Fibroblast of skin of scalp (primary cell): Measurements from ENCODE around the gene TTC39A.

Experiments
- DNase-seq: peaks from one replicate; pipeline ENCODE4 v3.0.0-alpha.2; 2013

The TTC39A gene

GRCh38 chr1:51296383-51297357 lies 33.7 kb downstream of the TTC39A start:
- DNase-seq, result peak; percentile 79

DNA sequence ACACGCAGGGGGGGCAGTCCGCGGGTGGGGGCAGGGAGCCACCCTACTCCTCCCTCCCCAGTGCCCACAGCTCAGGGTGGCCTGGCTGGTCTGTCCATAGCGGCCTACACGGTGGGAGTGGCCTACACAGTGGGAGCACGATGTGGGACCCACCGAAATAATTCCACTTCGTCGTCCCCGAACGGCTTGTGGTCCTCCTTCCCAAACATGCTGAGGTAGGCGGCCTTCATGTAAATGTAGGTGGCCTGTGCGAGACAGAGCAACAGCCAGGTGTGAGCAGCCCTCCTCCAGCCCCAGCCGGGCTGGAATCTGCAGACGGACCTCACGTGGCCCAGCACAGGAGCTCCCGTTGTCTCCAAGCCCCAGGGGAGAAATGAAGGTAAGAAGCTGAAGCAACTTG lies 34.4 kb downstream of the TTC39A start:
- no peak for DNase-seq

GRCh38 chr1:51294566-51295184 lies 35.7 kb downstream of the TTC39A start:
- DNase-seq, result no peak

DNA sequence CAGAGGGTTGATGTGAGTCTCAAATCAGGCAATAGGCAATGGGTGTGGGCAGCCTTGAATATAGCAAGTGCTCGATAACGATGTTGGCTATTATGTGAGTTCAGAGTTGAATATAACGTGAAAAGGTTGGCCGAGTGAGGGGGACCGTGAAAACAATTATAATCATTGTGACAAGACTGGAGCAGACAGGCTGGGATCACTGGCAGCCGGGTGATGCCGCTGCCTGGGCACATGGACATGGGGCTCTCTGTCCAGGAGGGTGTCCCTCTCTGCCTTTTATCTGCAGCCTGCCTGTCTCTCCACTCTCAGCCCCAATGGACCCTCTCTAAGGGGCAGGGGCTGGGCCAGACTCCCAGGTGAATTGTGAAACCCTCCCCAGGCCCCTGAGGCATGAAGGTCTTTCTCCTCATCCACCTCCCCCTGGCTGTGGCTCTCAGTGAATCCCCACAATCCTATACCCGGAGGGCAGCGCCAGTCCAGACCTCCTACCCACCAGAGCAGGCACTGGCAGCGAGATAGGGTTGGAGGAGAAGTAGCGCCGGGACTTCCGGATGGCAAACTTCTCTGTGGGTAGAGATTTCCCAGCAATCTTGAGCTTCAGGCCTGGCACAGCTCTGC lies 36.4 kb downstream of the TTC39A start:
- no peak for DNase-seq

DNA sequence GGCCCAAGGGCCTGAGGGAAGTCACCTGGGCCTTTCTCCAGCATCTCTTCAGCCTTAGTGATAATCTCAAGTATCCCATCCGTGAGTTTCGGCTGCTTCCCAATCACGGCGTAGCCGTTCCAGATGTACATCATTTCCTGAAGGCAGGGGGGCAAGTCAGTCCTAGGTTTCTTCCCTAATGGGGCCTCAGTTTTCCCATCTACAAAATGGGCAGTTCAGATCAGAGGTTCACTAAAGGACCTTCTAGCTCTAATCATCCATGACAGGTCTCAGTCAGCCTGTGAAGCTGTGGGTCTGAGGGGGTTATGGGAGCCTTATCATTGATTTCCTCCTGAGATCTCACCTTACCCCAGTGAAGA lies 39.9 kb downstream of the TTC39A start:
- DNase-seq, result no peak

DNA sequence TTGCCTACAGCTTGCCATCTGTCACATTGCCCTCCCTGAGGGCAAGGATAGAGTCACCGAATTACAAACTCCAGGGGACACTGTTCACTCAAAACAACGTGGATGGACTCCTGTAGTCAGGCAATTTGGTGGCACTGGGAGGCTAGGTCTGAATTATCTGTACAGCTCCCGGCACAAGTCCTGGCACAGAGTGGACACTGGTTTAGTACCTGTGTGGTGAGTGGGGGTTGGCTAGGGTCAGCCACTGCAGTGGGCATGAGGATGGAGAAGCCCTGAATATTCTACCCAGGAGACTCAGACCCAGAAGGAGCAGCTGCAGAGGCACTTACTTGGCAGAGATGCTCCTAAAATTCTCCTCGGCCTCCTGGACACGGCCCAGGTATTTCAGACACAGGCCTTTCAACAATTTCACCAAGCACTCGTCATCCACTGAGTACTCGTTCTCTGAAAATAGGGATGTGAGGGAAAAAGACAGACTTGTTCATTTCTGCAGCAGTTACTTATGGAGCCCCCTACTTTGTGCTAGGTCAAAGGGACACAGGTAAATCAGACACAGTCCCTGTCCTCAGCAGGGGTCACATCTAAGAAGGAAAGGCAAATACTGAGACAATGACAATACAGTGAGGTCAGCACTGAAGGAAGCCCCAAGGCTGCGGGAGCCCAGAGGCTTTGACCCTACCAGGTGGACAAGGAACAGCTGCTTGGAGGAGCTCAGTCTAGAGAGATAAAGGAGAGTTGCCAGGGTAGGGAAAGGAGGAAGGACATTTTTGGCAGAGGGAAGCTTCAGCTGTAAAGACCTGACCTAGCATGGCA lies 40.5 kb downstream of the TTC39A start:
- no peak for DNase-seq

DNA sequence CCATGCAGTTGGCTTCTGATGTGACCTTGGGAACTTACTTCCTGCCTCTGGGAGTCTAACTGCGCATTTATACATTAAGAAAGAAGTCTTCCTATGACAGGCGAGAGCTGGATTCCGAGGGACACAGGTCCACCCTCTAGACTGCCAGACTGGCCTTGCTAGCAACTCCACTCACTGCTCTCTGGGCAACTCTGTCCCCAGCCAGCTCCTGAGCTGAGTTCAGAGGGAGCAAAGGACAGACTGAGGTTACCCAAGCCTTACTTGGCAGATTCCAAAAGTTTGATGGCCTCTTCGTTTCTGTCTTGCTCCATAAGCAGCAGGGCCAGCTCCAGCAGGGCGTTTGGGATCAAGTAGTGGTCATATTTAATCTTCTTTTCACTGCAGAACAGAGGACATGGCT lies 41.8 kb downstream of the TTC39A start:
- no peak for DNase-seq

- no peak for DNase-seq
Measured at GRCh38 chr1:51287966-51288365, 42.4 kb downstream of the TTC39A start.

- no peak for DNase-seq
Measured at GRCh38 chr1:51285055-51285454, 45.3 kb downstream of the TTC39A start.

DNA sequence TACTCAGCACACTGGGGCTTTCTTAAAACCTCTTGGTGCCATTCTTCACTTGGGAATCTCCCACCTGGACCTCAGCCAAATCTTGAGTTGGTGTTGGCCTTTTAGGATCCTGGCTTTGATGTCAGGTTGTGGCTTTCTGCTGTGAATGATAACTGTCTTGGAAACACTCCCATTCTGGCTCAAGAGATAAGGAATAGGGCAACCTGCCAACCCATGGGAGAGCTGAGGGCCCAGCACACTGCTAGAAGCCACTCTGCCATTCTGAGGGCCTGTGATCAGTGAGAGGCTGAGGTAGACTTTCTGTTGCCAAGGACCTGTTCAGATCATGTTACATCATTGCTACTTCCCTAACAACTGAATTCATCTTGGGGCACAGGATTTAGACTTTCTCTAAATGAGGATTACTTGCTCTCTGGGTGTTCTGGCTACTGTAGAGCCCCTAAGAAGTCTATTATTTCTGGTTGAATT lies 45.8 kb downstream of the TTC39A start:
- no peak for DNase-seq

DNA sequence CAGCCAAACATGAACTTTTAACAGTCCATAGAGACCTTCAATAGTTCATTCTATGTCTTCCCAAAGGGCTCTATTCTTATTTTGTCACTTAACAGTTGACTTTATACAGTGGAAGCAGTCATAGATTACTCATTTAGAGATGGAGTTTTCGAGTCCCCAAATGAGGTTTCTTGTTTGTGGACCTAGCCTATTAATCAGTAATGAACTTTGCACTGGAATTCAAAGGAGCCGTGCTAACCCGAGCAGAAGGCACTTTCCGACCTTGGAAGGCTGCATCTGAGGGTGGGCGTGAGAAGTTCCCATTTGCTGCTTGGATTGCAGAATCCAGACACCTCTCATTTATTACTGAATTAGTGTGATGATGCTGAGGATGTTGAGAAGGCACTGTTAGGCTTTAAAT lies 46.4 kb downstream of the TTC39A start:
- DNase-seq, result no peak

GRCh38 chr1:51282605-51283004 lies 47.8 kb downstream of the TTC39A start:
- no peak for DNase-seq

GRCh38 chr1:51281807-51282206 lies 48.6 kb downstream of the TTC39A start:
- no peak for DNase-seq

- no peak for DNase-seq
Measured at GRCh38 chr1:51280321-51280978, 49.9 kb downstream of the TTC39A start.

- DNase-seq, result no peak
Measured at GRCh38 chr1:51276286-51276685, 54.1 kb downstream of the TTC39A start.

DNA sequence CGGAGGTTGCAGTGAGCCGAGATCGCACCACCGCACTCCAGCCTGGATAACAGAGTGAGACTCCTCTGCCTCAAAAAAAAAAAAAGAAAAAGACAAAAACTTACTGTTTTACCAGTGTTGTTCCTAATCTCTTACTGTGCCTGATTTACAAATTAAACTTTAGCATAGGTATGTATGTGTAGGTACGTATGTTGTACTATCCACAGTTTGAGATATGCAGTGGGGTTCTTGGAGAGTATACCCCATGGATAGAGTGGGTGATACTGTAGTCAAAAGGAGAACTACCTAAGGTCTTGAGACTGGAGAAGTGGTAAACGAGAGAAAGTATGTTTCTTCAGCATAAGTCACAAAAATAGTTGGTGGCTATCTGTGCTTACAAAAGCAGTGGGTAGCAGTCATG lies 55.7 kb downstream of the TTC39A start:
- no peak for DNase-seq

DNA sequence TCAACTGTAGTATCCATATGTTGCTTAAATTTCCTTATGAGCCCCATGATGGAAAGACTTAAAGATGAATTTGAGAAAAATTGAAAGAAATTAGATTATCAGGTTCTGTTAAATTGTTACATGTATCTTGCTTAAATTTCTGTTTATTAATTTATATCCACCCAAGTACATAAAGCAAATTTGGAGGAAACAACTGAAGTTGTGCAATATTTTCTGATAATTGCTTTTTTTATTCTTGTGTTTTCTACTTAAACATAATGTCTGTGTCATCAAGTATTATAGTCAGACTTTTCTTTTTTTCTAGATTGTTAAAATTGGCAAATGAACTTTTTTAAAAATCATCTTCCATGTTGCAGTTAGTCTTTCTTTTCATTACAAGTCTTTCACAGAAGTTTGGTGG lies 57.4 kb downstream of the TTC39A start:
- DNase-seq, result no peak

DNA sequence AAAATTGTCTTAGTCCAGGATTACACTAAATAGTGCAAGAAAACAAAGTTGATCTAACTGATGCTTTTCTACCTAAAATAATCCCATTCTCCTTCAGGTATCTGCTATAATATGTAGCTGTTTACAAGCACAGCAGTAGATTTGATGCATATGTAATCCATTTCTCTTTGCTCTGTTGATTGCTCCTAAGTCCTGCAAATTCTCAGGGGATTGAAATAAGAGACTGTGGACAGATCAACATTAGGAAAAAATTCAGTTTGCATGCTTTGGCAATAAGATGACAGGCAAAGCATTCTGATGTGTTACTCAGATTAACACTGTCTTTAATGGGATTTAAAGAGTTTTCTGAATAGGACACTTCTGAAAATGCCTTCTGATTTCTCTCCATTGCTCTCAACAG lies 59.6 kb downstream of the TTC39A start:
- DNase-seq, result peak; percentile 84

DNA sequence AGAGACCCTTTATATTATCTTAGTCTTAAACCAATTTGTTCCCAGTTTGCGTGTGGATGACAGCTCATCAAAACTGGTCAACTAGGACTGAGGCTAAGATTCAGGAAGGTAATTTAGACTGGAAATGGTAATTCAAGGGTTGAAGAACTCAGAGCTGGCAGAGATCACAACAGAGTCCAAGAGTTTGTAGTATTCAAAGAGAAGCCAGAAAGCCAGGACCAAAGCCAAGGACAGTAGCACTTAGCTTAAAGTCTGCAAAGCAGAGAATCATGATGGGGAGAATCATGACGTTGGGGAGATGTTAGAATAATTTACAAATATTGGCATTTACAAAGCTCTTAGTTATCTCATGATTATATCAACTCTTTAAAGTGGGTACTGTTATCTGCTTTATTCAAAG lies 61.7 kb downstream of the TTC39A start:
- peak; percentile 7 for DNase-seq

DNA sequence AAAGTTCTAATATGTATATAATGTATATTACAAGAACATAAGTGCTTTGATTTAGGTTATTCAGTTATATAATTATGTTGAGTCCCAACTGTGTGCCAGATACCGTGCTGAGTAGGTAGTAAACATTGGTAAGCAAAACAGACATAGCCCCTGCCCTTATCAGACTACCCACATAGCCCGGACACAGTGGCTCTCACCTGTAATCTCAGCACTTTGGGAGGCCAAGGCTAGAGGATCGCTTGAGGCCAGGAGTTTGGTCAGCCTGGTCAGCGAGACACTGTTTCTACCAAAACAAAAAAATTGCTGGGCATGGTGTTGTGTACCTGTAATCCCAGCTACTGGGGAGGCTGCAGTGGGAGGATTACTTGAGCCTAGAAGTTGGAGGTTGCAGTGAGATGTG lies 63.6 kb downstream of the TTC39A start:
- DNase-seq, result no peak

- DNase-seq, result no peak
Measured at GRCh38 chr1:51266181-51266580, 64.2 kb downstream of the TTC39A start.

DNA sequence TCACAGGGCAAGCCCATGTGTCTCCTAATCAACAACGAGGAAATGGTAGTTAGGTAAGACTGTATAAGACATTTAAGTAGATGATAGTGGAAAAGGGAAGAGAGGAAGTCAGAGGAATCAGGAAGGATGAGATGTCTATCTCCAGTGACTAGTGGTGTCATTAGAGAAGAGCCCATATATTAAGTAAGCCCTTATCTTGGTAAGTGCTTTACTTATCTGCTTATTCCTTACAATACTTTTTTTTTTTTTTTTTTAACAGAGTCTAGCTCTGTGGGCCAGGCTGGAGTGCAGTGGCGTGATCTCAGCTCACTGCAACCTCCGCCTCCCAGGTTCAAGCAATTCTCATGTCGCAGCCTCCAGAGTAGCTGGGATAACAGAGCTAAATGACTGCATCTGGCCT lies 64.7 kb downstream of the TTC39A start:
- no peak for DNase-seq
